Measurements from ENCODE around the gene IDH3B.
A peak's percentile ranks its signal among the peaks of the same experiment; 100 is the strongest.
"Not testable (repeated sequence)": the region's sequence is repeated elsewhere in the genome, so short reads cannot be mapped to it uniquely, and the experiment has no call there.

IDH3B gene

DNA sequence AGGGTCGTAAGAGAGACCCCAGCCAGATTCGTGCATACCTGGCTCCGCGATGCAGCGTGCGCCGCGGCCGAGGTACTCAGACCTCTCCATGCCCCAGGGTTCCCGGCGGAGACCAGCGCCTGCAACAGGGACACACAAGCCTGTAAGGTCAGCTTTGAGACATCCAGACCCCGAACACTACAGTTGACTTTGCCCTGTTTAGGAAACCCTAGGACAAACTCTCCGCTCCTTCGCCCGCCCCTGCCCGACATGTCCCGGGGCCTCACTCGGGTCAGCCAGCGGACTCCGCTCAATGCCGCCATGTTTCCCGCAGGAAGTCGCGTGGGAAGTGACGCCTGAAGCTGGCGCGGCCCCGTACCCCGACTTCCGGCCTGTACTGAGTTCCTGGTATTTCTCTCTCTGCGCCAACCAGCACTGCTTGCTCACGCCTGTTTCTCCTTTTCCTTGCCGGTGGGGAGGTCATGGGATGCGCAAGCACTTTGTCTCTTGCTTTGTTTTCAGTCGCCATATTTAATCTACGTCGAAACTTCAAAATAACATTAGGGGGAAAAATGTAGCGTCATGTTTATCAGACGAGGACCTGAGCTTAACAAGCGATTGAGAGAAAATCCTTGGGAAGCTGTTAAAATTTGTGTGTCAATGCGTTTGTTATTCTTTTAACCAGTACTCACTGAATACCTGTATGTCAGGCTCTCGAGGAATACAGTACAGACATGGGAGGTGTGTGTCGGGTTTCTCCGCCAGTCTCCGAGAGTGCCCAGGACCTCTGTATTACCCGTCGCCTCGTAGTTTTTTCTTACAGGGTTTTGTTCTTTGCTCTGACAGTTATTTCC, at the start of gene IDH3B:
Gene IDH3B (minus strand): TSS at position 330 of the 833 bp plus-strand sequence. CDS start 28 bp downstream, at position 302.
- DNase-seq (ENCODE audit: low read depth, low spot score) = peak; percentile 85

DNA sequence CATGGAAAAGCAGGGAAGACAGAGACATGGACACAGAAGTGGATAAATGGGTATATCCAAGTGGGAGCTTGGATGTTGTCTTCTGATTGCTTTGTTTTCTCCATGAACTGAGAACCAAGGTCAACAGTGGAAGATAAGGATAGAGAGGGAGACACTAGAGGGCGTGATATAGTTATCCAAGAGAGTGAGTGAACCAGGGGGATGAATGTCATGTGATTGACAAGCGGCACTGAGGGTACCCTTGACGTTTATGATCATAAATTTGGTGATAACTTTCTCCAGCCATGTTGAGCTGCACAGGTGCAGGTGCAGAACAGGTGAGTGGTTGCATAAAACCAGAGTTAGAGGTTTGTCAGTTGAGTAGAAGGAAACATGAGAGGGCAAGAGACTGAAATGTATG, 49.3 kb upstream of the IDH3B start:
- no peak for DNase-seq (ENCODE audit: low read depth, low spot score)

DNA sequence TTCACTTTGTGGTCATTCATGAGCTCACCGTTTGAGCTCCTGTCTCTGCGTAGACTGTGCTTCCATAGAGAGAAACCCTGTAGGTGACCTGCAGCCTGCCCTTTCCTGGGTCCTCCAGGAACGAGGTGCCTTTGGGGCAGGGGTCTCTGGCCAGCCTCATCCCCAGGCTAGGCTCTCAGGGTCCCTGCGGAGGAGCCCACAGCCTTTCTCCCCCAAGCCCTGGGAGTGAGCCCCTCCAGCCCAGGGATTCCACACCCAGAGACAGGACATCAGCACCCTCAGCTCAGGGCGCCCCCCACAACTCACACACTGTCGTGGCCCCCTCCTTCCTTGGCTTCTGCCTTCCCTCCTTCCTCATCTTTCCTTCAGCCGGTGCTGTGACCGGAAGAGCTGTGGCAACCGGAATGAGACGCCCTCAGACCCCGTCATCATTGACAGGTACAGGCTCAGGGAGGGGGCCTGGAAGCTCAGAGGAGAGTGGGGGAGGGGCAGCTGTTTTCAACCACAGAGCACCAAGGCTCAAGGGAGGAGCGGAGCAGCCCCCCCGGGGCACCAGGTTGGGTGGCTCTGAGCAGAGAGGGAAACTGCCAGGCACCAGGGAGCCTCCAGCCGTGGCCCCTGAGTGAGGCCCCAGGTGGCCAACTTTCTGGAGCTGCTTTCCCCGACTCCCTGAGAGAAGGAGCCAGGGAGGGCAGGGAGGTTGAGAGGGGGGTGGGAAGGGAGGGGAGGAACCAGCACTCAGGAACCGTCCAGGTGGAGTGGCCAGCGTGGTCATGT, 45.4 kb upstream of the IDH3B start:
- no peak for DNase-seq (ENCODE audit: low read depth, low spot score)

DNA sequence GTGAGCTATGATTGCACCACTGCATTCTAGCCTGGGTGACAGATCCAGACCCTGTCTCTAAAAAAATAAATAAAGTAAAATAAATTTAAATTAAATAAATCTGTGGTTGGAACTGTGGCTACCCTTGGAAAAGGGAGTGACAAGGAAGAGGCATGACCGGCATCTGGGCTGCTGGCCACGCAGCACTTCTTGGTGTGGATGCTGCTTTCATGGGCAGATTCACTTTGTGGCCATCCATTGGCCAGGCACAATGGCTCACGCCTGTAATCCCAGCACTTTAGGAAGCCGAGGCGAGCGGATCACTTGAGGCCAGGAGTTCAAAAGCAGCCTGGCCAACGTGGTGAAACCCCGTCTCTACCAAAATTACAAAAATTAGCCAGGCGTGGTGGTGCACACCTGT, 44.6 kb upstream of the IDH3B start:
- DNase-seq (ENCODE audit: low read depth, low spot score) = no peak

DNA sequence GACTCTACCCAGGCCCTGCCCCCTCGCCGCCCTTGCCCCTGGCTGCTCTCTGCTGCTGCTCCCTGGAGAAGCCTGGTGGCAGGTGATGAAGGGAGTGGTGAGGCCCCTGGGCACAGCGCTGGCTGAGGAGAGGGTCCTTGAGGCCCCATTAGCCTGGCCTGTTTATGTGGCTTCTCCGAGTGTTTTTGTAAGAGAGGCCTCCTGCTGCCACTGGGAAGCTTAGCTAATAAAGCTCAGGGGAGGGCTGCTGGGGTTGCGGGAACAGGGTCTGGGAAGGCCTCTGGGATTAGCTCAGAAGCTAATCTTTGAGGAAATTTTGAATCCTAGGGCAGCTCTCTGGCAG, 44.0 kb upstream of the IDH3B start:
- DNase-seq (ENCODE audit: low read depth, low spot score) = no peak

DNA sequence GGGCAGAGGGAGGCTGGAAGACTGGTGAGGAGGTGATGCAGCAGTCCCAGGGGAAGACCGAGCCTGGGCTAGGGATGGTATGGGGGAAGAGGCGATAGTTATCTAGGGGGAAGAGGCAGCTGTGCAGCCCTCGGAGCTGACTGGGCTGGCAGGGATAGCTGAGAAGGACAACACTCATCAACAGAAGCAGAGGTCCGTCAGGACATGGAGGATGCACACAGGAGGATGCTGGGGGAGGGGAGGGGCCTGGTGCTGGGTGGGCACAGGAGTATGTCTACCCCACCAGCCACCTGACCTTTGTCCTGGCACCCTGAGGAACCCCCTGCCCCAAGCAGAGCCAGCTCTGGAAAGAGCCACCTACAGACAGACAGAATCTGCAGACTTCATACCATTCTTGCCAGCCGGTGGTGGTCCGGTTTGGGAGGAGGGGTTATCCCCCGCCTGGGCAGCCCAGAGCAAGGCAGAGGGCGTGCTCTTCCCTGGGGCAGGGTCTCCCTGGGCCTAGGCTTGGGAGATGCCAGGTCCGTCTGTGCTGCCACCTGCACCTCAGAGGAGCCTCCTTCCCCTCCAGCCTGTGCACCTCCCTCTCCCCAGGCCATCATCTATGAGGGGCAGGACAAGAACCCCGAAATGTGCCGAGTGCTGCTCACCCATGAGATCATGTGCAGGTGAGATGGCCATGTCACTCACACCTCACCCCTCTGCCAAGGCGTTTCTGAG, 43.5 kb upstream of the IDH3B start:
- DNase-seq (ENCODE audit: low read depth, low spot score) = no peak

DNA sequence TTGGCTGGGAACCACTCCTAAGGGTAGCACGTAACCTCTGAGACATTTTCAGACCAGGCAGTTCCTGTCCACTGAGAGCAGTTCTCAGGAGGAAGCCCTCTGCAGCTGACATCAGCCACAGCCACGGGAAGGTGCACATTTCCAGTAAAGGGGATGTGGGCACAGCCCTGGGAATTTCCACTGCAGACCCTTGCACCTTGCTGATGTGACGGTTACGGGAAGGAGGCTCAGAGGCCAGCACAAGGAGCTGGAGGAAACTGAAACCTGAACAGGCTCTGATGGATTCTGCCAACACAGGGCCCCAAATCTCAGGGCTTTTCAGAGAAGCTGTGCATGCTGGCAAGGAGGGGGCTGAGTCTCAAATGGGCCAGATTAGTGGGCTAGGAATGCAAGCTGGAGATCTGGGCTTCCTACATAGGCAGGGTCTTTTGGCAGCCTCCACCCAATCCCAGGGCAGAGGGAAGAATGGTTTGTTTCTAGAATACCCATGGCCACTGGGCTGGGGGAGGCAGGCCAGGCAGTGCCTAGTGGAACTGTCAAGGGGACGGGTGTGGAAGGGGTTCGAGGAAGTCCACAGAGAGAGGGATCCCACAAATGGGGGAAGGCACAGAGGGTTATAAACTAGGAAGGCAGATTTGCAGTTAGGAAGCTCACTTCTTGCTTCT, 42.8 kb upstream of the IDH3B start:
- DNase-seq (ENCODE audit: low read depth, low spot score) = no peak

- no peak for DNase-seq (ENCODE audit: low read depth, low spot score)
Measured at GRCh38 chr20:2705931-2706645, 42.1 kb upstream of the IDH3B start.

DNA sequence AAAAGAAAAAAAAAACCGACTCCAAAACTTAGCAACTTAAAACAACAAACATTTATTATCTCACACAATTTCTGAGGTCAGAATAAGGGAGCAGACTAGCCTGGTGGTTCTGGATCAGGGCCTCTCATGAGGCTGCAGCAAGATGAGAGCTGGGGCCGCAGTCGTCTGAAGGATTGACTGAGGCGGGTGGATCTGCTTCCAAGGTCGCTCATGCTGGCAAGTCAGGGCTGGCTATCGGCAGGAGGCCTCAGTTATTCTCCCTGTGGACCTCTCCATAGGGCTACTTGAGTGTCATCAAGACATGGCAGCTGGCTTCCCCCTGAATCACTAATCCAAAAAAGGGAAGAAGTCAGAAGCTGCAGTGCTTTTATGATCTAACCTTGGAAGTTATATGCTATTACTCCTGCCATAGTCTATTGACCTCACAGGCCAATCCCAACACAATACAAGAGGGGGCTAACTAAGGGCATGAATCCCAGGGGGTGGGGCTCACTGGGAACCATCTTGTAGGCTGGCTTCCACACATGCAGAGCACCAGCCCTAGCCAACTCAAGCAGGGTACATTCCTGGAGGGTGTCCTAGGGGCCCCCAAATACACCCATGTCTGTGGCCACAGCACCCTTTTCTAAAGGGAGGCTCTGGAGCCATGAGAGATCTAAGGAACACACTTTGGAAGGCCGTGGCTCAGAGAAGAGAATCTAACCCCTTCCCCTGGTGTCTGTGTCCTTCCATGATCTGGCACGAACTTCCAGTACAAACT, 39.9 kb upstream of the IDH3B start:
- DNase-seq (ENCODE audit: low read depth, low spot score) = no peak

GRCh38 chr20:2701671-2702081, 37.7 kb upstream of the IDH3B start:
- DNase-seq (ENCODE audit: low read depth, low spot score) = no peak

- no peak for DNase-seq (ENCODE audit: low read depth, low spot score)
Measured at GRCh38 chr20:2700913-2701620, 37.1 kb upstream of the IDH3B start.

DNA sequence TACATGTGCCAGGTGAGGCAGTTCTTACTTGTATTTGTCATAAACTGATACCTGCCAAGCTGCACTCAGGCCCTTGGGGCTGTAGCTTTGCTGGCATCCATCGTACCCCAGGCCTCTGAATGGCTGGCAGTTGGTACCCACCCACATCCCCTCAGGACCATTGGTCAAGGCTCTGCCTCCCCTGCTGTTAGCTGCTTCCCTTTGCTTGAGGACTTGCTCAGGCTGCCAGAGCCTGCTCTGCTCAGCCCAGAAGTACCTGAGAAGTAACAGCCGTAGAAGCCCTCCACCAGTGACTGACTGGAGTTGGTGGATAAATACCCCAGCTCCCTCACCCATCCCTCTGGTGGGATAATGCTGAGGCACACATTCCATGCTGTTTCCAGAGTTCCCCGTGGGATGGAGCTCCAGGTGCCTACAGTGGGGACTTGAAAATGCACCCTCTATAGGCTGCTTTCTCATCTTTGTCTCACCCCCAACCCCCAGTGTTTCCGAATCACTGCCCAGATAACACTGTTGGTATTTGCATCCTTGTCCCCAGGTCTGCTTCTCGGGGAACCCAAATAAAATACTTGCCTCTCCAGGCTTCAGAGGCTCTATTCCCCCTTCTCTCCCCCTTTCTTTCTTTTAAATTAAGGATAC, 35.9 kb upstream of the IDH3B start:
- no peak for DNase-seq (ENCODE audit: low read depth, low spot score)

GRCh38 chr20:2698912-2699311, 34.9 kb upstream of the IDH3B start:
- DNase-seq (ENCODE audit: low read depth, low spot score) = no peak

DNA sequence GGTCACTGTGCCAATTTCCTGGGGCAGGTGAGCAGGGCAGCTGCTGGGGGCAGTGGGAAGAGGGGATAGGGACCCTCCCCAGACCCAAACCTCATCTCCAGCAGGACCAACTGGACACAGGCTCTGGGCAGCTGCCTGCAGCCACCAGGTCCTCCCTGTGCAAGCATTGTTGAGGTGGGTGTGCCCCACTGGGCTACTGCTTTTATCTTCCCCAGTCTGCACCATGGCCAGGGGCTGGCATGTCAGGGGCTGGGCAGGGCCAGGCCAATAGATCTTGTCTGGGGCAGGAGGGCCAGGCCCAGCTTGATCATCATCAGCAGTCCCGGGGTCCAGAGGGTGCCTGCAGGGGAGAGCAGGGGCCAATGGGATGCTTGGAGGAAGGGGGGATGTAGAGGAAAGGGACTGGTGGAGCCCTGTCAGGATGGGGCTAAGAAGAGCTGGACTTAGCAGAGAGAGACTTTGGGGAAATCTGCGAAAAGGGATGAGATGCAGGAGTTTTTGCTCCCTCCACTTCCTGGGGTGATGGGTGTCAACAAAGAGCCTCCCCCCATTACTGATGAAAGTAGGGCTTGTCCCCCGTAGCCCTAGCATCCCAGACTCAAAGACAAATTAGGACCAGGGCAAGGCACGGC, 34.3 kb upstream of the IDH3B start:
- DNase-seq (ENCODE audit: low read depth, low spot score) = no peak

DNA sequence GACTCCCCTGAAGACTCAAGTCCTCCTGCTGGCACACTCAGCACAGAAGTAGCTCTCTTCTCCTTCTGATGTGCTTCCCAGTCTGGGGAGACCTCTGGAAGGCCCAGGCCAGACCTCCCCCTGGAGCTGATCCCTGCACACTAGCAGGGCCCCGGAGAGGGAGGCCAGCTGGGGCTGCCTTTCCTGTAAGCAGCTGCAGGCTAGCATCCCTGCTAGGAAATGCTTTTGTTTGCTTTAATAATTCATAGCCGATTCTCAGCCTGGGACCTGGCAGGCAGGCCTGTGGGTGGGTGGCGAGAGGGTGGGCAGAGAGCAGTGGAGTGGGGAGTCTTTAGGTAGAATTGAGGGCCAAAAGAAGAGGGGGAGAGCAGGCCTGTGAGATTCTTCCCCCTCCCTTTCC, 33.8 kb upstream of the IDH3B start:
- no peak for DNase-seq (ENCODE audit: low read depth, low spot score)

GRCh38 chr20:2696646-2697045, 32.6 kb upstream of the IDH3B start:
- DNase-seq (ENCODE audit: low read depth, low spot score) = no peak

- not testable (repeated sequence) for DNase-seq (ENCODE audit: low read depth, low spot score)
Measured at GRCh38 chr20:2695984-2696525, 32.0 kb upstream of the IDH3B start.

- no peak for DNase-seq (ENCODE audit: low read depth, low spot score)
Measured at GRCh38 chr20:2695206-2695983, 31.4 kb upstream of the IDH3B start.
